Ishikawa (cell line): Measurements from ENCODE around the gene HES6.

Experiments
- CEBPB ChIP-seq: IDR thresholded peaks from 2 replicates; pipeline ENCODE4 v1.6.1; 2012
- CREB1 ChIP-seq: IDR thresholded peaks from 2 replicates; pipeline ENCODE4 v1.6.1; 2012; ENCODE audit warnings: low read depth
- EGR1 ChIP-seq: IDR thresholded peaks from 2 replicates; pipeline ENCODE4 v1.6.1; 2012
- EP300 ChIP-seq: IDR thresholded peaks from 2 replicates; pipeline ENCODE4 v1.6.1; 2012; ENCODE audit warnings: borderline replicate concordance
- FOXM1 ChIP-seq: IDR thresholded peaks from 2 replicates; pipeline ENCODE4 v1.6.1; 2012; ENCODE audit warnings: low read depth, borderline replicate concordance
- MAX ChIP-seq: IDR thresholded peaks from 2 replicates; pipeline ENCODE4 v1.6.1; 2012
- NFIC ChIP-seq: IDR thresholded peaks from 2 replicates; pipeline ENCODE4 v1.6.1; 2012
- RAD21 ChIP-seq: IDR thresholded peaks from 2 replicates; pipeline ENCODE4 v1.6.1; 2012; ENCODE audit warnings: low read depth
- REST ChIP-seq: IDR thresholded peaks from 2 replicates; pipeline ENCODE4 v1.6.1; 2012; ENCODE audit warnings: low read depth, mild to moderate bottlenecking
- TAF1 ChIP-seq: IDR thresholded peaks from 2 replicates; pipeline ENCODE4 v1.6.1; 2012; ENCODE audit warnings: low read depth, mild to moderate bottlenecking
- TCF12 ChIP-seq: IDR thresholded peaks from 2 replicates; pipeline ENCODE4 v1.6.1; 2012; ENCODE audit warnings: low read depth
- TEAD4 ChIP-seq: IDR thresholded peaks from 2 replicates; pipeline ENCODE4 v1.6.1; 2012
- USF1 ChIP-seq: IDR thresholded peaks from 2 replicates; pipeline ENCODE4 v1.6.1; 2012
- YY1 ChIP-seq: IDR thresholded peaks from 2 replicates; pipeline ENCODE4 v1.6.1; 2012; ENCODE audit warnings: low read depth
- ZBTB7A ChIP-seq: IDR thresholded peaks from 2 replicates; pipeline ENCODE4 v1.6.1; 2012; ENCODE audit warnings: low read depth

Gene HES6

GRCh38 chr2:238259061-238260020, 19.5 kb upstream of the HES6 start:
- TF ChIP-seq EGR1 (no peak), YY1 (no peak), FOXM1 (no peak), ZBTB7A (no peak), TEAD4 (no peak), CEBPB (no peak), NFIC (no peak), USF1 (no peak), MAX (no peak), EP300 (no peak), TCF12 (no peak), RAD21 (no peak), TAF1 (no peak), REST (no peak), CREB1 (no peak)

GRCh38 chr2:238257786-238258700, 18.2 kb upstream of the HES6 start:
- no peak for TF ChIP-seq TEAD4
- no peak for TF ChIP-seq TAF1
- no peak for TF ChIP-seq EGR1
- no peak for TF ChIP-seq RAD21
- TF ChIP-seq CREB1: no peak
- TF ChIP-seq USF1: no peak
- TF ChIP-seq CEBPB: no peak
- no peak for TF ChIP-seq YY1
- TF ChIP-seq ZBTB7A: no peak

- TF ChIP-seq CREB1 (peak; percentile 26; the same call in 1 of the 2 replicates), USF1 (no peak), ZBTB7A (no peak), TAF1 (no peak), NFIC (0 out of 2 replicates have a peak, but pooled peaks have one; percentile 4), RAD21 (peak; percentile 90), EGR1 (no peak), TCF12 (0 out of 2 replicates have a peak, but pooled peaks have one; percentile 21), FOXM1 (no peak), TEAD4 (peak; percentile 27; the same call in 1 of the 2 replicates), CEBPB (peak; percentile 54; the same call in 1 of the 2 replicates), EP300 (no peak), MAX (0 out of 2 replicates have a peak, but pooled peaks have one; percentile 16), REST (no peak), YY1 (peak; percentile 23; the same call in 1 of the 2 replicates)
Measured at GRCh38 chr2:238256594-238257104, 16.8 kb upstream of the HES6 start.

GRCh38 chr2:238256111-238256510, 16.3 kb upstream of the HES6 start:
- TF ChIP-seq FOXM1 (no peak), MAX (no peak), CREB1 (no peak), TEAD4 (no peak), RAD21 (no peak), ZBTB7A (no peak), YY1 (no peak), TAF1 (no peak), NFIC (no peak), TCF12 (no peak), EGR1 (no peak), REST (no peak), USF1 (no peak), CEBPB (no peak), EP300 (no peak)
